ENCODE data around the gene PTPRA. TPM values are rescaled to one million over a fixed set of nuclear protein-coding genes. Genes with fewer than 3 reads are reported as not detected.

The PTPRA gene
- total and polyA plus RNA-seq, 2 of the 13 experiments (the other 11 are each of a cell fraction or from before 2014, with no cell fraction given): 47.2 to 127 TPM

DNA sequence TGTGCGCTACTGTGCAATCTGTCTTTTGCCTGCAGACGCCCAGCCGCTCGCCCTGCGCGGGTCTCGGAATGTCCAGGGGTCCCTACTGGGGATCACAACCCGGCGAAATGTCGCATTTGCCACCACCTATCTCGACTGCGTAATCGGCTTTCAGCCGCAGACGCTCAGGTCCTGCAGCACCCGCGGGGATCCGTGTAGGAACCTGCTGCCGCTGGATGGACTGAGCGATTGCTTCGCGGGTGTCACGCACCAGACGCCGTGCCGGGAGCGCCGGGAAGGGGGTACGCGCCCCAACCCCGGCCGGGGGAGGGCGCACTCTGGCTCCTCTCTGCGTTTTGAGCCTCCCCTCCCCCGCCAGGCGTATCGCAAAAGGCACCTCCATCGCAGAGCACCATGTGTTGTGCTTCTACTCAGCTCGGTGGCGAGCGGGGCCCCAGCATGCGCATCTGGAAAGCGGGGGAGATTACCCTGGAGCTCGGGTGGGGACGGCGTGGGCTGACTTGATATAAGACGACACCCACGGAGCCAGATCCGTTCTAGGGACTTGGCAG lies 747 bp upstream of the PTPRA start (continued):
- TF ChIP-seq ATF7-NPFF (CRISPR knock-in tag; IDR thresholded peaks at IDR 0.05; ENCODE audit: low read depth): peak; percentile 58
- TF ChIP-seq, protein P1, sequence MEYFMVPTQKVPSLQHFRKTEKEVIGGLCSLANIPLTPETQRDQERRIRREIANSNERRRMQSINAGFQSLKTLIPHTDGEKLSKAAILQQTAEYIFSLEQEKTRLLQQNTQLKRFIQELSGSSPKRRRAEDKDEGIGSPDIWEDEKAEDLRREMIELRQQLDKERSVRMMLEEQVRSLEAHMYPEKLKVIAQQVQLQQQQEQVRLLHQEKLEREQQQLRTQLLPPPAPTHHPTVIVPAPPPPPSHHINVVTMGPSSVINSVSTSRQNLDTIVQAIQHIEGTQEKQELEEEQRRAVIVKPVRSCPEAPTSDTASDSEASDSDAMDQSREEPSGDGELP (IDR thresholded peaks at IDR 0.05; ENCODE audit: borderline replicate concordance, low read depth): peak; percentile 46; the same call in 1 of the 2 replicates
- no peak; the same call in none of the 2 replicates for TF ChIP-seq MEIS1 (CRISPR knock-in tag; IDR thresholded peaks at IDR 0.05; ENCODE audit: borderline replicate concordance)
- TF ChIP-seq ATRX (CRISPR knock-in tag; IDR thresholded peaks at IDR 0.05; ENCODE audit: borderline replicate concordance): no peak
- TF ChIP-seq, protein P2, sequence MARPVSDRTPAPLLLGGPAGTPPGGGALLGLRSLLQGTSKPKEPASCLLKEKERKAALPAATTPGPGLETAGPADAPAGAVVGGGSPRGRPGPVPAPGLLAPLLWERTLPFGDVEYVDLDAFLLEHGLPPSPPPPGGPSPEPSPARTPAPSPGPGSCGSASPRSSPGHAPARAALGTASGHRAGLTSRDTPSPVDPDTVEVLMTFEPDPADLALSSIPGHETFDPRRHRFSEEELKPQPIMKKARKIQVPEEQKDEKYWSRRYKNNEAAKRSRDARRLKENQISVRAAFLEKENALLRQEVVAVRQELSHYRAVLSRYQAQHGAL (CRISPR knock-in tag; IDR thresholded peaks at IDR 0.05; ENCODE audit: not compliant biosample characterization): no peak
- TF ChIP-seq, protein P3, sequence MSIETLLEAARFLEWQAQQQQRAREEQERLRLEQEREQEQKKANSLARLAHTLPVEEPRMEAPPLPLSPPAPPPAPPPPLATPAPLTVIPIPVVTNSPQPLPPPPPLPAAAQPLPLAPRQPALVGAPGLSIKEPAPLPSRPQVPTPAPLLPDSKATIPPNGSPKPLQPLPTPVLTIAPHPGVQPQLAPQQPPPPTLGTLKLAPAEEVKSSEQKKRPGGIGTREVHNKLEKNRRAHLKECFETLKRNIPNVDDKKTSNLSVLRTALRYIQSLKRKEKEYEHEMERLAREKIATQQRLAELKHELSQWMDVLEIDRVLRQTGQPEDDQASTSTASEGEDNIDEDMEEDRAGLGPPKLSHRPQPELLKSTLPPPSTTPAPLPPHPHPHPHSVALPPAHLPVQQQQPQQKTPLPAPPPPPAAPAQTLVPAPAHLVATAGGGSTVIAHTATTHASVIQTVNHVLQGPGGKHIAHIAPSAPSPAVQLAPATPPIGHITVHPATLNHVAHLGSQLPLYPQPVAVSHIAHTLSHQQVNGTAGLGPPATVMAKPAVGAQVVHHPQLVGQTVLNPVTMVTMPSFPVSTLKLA (IDR thresholded peaks at IDR 0.05): no peak
- no peak; the same call in 1 of the 2 replicates for TF ChIP-seq ZNF567 (CRISPR knock-in tag; IDR thresholded peaks at IDR 0.05; ENCODE audit: borderline replicate concordance)
- no peak for TF ChIP-seq MTF2 (CRISPR knock-in tag; IDR thresholded peaks at IDR 0.05; ENCODE audit: borderline replicate concordance)
- no peak; the same call in 1 of the 2 replicates for TF ChIP-seq ZBTB7B (CRISPR knock-in tag; IDR thresholded peaks at IDR 0.05)
- TF ChIP-seq IRX3 (CRISPR knock-in tag; IDR thresholded peaks at IDR 0.05; ENCODE audit: borderline replicate concordance, low read depth): 0 out of 2 replicates have a peak, but pooled peaks have one; percentile 43
- TF ChIP-seq PAWR (CRISPR knock-in tag; IDR thresholded peaks at IDR 0.05; ENCODE audit: borderline replicate concordance): 0 out of 2 replicates have a peak, but pooled peaks have one; percentile 33
- TF ChIP-seq MBNL3 (CRISPR knock-in tag; conservative IDR thresholded peaks at IDR 0.05): no peak
- TF ChIP-seq ZNF607 (CRISPR knock-in tag; IDR thresholded peaks at IDR 0.05; ENCODE audit: borderline replicate concordance): peak; percentile 82; the same call in 1 of the 2 replicates
- peak; percentile 52; the same call in 1 of the 2 replicates for TF ChIP-seq ZNF614 (CRISPR knock-in tag; IDR thresholded peaks at IDR 0.05; ENCODE audit: borderline replicate concordance)
- 0 out of 2 replicates have a peak, but pooled peaks have one; percentile 19 for TF ChIP-seq ZNF720 (CRISPR knock-in tag; IDR thresholded peaks at IDR 0.05)
- TF ChIP-seq, protein P4, sequence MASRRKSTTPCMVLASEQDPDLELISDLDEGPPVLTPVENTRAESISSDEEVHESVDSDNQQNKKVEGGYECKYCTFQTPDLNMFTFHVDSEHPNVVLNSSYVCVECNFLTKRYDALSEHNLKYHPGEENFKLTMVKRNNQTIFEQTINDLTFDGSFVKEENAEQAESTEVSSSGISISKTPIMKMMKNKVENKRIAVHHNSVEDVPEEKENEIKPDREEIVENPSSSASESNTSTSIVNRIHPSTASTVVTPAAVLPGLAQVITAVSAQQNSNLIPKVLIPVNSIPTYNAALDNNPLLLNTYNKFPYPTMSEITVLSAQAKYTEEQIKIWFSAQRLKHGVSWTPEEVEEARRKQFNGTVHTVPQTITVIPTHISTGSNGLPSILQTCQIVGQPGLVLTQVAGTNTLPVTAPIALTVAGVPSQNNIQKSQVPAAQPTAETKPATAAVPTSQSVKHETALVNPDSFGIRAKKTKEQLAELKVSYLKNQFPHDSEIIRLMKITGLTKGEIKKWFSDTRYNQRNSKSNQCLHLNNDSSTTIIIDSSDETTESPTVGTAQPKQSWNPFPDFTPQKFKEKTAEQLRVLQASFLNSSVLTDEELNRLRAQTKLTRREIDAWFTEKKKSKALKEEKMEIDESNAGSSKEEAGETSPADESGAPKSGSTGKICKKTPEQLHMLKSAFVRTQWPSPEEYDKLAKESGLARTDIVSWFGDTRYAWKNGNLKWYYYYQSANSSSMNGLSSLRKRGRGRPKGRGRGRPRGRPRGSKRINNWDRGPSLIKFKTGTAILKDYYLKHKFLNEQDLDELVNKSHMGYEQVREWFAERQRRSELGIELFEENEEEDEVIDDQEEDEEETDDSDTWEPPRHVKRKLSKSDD (CRISPR knock-in tag; IDR thresholded peaks at IDR 0.05; ENCODE audit: low read depth): no peak
- no peak; the same call in 1 of the 2 replicates for TF ChIP-seq NRL (CRISPR knock-in tag; IDR thresholded peaks at IDR 0.05; ENCODE audit: borderline replicate concordance)
- no peak; the same call in 1 of the 2 replicates for TF ChIP-seq ZNF263 (CRISPR knock-in tag; IDR thresholded peaks at IDR 0.05)
- TF ChIP-seq, protein P5, sequence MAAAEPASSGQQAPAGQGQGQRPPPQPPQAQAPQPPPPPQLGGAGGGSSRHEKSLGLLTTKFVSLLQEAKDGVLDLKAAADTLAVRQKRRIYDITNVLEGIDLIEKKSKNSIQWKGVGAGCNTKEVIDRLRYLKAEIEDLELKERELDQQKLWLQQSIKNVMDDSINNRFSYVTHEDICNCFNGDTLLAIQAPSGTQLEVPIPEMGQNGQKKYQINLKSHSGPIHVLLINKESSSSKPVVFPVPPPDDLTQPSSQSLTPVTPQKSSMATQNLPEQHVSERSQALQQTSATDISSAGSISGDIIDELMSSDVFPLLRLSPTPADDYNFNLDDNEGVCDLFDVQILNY (CRISPR knock-in tag; conservative IDR thresholded peaks at IDR 0.05): no peak
- peak in 1 of 2 experiments; percentile 50; a peak in 2 of 4 replicates for TF ChIP-seq POLR2A (IDR thresholded peaks at IDR 0.05; ENCODE audit: insufficient read depth in 1 of 2, low read depth in 2 of 2, low read length in 2 of 2)
- TF ChIP-seq ATF5 (CRISPR knock-in tag; IDR thresholded peaks at IDR 0.05; ENCODE audit: low read depth): no peak
- no peak for TF ChIP-seq SMAD3 (CRISPR knock-in tag; IDR thresholded peaks at IDR 0.05)
